ENCODE data around the gene TBC1D22A. TPM values are rescaled to one million over a fixed set of nuclear protein-coding genes. Genes with fewer than 3 reads are reported as not detected.

TBC1D22A gene
- total RNA-seq, 2 donors from 2014 or later = 29.5 to 34.8 TPM

DNA sequence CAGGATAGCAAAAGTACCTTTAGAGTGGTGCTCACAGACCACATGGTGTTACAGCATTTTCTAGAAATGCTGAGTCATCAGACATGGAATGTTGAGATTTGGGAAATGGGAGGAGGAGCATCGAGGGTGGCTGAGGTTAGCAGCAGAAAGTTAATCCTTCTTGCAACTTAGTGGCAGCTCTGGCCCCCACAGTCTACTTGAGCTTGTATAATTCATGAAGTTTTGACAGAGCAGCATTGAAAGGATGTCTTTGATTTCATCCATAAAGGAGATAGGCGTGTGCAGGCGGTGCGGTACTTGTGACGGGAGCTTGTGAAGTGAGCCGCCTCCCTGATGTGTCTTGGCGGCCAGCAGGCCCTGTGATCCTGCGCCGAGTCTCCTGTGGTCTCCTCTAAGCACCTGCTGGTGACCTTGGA is 330.5 kb downstream of the TBC1D22A start:
- peaks cover 6 to 9% of the 10 kb centered on the region in 2 donors for H3K36me3 Mint-ChIP-seq (ENCODE audit: insufficient read depth in 2 of 2)
- H3K4me3 Mint-ChIP-seq = no peak overlapping the region
- DNase-seq (no peak), ATAC-seq (replicated peaks in 1 of 2) (no peak)
- no peaks in the 10 kb centered on the region for H3K9me3 Mint-ChIP-seq
- H3K4me1 Mint-ChIP-seq (ENCODE audit: low read depth) = peaks cover 50% of the 10 kb centered on the region
- no peaks in the 10 kb centered on the region for H3K27me3 Mint-ChIP-seq (ENCODE audit: low read depth)
- H3K27ac Mint-ChIP-seq = no peak overlapping the region

DNA sequence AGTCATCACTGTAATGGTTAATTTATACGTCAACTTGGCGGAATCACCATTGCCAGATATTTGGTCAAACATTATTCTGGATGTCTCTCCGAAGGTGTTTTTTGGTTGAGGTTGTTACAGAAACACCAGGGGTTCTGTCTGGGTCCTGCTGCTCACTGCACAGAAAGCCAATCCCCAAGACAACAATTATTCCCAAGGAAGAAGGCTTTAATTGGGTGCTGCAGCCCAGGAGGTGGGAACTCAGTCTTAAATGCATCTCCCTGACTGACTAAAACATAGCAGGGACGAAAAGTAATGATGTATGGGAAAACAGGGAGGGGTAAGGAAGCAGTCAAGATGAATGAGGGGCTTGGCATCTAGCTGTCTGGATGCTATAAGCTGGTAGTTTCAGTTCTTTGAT is 331.3 kb downstream of the TBC1D22A start:
- no peak for ATAC-seq (replicated peaks in 1 of 2)
- no peak overlapping the region for H3K4me3 Mint-ChIP-seq

GRCh38 chr22:47094861-47095330 is 332.4 kb downstream of the TBC1D22A start:
- Mint-ChIP-seq H3K27ac (peak overlapping the region; percentile 66), H3K36me3 (ENCODE audit: insufficient read depth in 2 of 2) (peaks cover 6 to 9% of the 10 kb centered on the region in 2 donors), H3K4me1 (ENCODE audit: low read depth) (peaks cover 39% of the 10 kb centered on the region), H3K9me3 (no peaks in the 10 kb centered on the region), H3K27me3 (ENCODE audit: low read depth) (no peaks in the 10 kb centered on the region), H3K4me3 (peak overlapping the region in 1 of 2 donors; percentile 51)
- DNase-seq = peak; percentile 22 to 25
- peak; percentile 72 to 82 for ATAC-seq (replicated peaks in 1 of 2)

More for the DNA sequence above, 331.3 kb downstream of the TBC1D22A start:
- Mint-ChIP-seq H3K27ac (no peak overlapping the region), H3K4me1 (ENCODE audit: low read depth) (peaks cover 42% of the 10 kb centered on the region), H3K27me3 (ENCODE audit: low read depth) (no peaks in the 10 kb centered on the region), H3K36me3 (ENCODE audit: insufficient read depth in 2 of 2) (peaks cover 6 to 9% of the 10 kb centered on the region in 2 donors), H3K9me3 (no peaks in the 10 kb centered on the region)
- DNase-seq = no peak

DNA sequence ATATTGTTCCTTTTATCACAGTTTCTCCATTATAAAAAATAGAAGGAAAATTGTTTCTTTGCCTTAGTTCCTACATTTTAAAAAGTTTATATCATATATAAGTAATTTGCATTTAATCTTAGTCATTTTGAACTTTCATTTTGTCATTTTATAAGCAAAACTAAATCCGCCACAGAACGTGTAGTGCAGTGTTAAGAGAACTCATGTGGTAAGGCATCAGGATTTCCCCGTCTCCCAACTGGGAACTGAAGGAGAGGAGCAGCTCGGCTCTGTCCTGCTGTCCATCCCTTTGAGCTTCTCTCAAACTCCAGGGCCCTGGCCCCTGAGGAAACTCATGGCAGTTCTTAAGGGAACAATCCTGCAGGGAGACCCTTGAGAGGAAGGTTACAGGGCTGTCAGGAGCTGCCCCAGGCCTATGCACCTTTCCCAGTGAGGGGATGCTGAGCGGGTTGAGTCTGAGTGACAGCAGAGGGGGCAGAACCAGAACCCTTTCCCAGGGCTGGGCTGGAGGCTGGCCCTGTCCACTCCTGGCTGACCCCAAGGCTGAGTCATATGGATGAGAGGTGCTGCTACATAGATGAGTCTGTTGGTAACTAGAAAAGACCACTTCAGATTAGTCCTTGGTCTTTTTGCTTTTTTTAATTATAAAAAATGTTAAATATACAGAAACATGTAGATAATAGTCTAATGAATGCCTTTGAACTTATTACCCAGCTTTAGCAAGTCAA is 333.1 kb downstream of the TBC1D22A start:
- H3K4me1 Mint-ChIP-seq (ENCODE audit: low read depth) = peaks cover 35% of the 10 kb centered on the region
- H3K27ac Mint-ChIP-seq = no peak overlapping the region
- DNase-seq (peak; percentile 7 to 13), ATAC-seq (replicated peaks in 1 of 2) (peak; percentile 69 to 78)
- H3K9me3 Mint-ChIP-seq = no peaks in the 10 kb centered on the region
- peaks cover 6 to 9% of the 10 kb centered on the region in 2 donors for H3K36me3 Mint-ChIP-seq (ENCODE audit: insufficient read depth in 2 of 2)
- H3K4me3 Mint-ChIP-seq = no peak overlapping the region
- H3K27me3 Mint-ChIP-seq (ENCODE audit: low read depth) = no peaks in the 10 kb centered on the region

- Mint-ChIP-seq H3K9me3 (no peaks in the 10 kb centered on the region), H3K36me3 (ENCODE audit: insufficient read depth in 2 of 2) (peaks cover 0 to 1% of the 10 kb centered on the region in 2 donors), H3K27ac (peak overlapping the region; percentile 22), H3K4me1 (ENCODE audit: low read depth) (peaks cover 13% of the 10 kb centered on the region), H3K4me3 (no peak overlapping the region), H3K27me3 (ENCODE audit: low read depth) (no peaks in the 10 kb centered on the region)
- no peak for ATAC-seq (replicated peaks in 1 of 2)
- no peak for DNase-seq
These were observed 335.7 kb downstream of the TBC1D22A start for GRCh38 chr22:47098121-47098520.

GRCh38 chr22:47098554-47098953 is 336.1 kb downstream of the TBC1D22A start:
- DNase-seq (no peak), ATAC-seq (replicated peaks in 1 of 2) (no peak)
- no peaks in the 10 kb centered on the region for H3K9me3 Mint-ChIP-seq
- no peaks in the 10 kb centered on the region for H3K27me3 Mint-ChIP-seq (ENCODE audit: low read depth)
- H3K4me3 Mint-ChIP-seq = no peak overlapping the region
- H3K36me3 Mint-ChIP-seq (ENCODE audit: insufficient read depth in 2 of 2) = peaks cover 0 to 1% of the 10 kb centered on the region in 2 donors
- H3K27ac Mint-ChIP-seq = no peak overlapping the region
- H3K4me1 Mint-ChIP-seq (ENCODE audit: low read depth) = peaks cover 13% of the 10 kb centered on the region

- Mint-ChIP-seq H3K27ac (no peak overlapping the region), H3K4me1 (ENCODE audit: low read depth) (peaks cover 6% of the 10 kb centered on the region), H3K27me3 (ENCODE audit: low read depth) (no peaks in the 10 kb centered on the region), H3K4me3 (no peak overlapping the region), H3K9me3 (no peaks in the 10 kb centered on the region), H3K36me3 (ENCODE audit: insufficient read depth in 2 of 2) (no peaks in the 10 kb centered on the region)
- DNase-seq (no peak), ATAC-seq (replicated peaks in 1 of 2) (no peak)
These were observed 337.6 kb downstream of the TBC1D22A start for GRCh38 chr22:47100019-47100418.

DNA sequence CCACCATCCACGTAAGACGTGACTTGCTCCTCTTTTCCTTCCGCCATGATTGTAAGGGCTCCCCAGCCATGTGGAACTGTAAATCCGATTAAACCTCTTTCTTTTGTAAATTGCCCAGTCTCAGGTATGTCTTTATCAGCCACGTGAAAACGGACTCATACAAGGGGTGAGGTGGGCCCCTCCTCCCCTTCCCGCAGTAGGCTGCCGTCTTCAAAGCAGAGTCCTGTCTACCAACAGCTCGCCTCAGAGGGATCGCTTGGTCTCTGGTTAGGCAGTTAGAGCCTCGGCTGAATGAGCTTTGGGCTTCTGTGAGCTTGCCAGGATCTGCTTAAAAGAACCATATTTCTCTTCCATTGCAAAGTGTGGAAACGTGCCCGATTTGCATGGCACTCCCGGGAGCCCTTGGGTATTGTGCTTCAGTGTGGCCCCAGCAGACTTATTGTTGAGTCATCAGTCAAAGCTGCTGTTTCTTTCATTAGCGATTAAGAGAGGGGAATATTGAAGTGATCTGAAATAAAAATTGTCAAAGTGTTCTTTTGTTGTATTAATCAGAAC is 338.3 kb downstream of the TBC1D22A start:
- ATAC-seq (replicated peaks in 1 of 2) (no peak), DNase-seq (no peak)
- Mint-ChIP-seq H3K36me3 (ENCODE audit: insufficient read depth in 2 of 2) (no peaks in the 10 kb centered on the region), H3K4me3 (no peak overlapping the region), H3K27ac (no peak overlapping the region), H3K27me3 (ENCODE audit: low read depth) (no peaks in the 10 kb centered on the region), H3K9me3 (no peaks in the 10 kb centered on the region), H3K4me1 (ENCODE audit: low read depth) (peaks cover 4% of the 10 kb centered on the region)

DNA sequence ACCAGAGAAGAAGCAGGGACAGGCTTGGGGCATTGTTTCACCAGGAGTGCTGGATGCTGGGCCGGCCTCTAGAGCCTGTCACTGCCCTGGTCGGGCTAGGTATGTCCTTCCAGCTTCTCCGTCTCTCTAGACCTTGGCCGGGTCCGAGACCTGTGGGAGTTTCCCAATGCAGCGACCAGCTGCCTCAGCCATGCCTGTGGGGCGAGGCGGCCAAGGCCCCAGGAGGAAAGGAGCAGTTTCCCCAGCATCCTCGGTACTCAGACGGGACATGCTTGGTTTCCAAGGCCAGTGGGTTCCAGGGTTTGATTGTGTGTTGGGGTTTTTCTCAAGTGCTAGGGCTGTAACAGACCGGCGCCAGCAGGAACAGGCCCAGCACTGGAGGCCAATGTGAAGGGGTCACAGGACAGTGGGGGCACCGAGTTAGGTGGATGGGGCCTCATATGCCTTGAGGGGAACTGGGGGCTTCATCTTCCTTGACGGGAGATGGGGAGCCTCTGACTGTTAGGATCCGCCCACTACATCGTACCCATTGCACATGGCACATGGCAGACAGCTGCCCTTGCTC is 339.0 kb downstream of the TBC1D22A start:
- Mint-ChIP-seq H3K4me3 (no peak overlapping the region), H3K27ac (no peak overlapping the region), H3K9me3 (no peaks in the 10 kb centered on the region), H3K36me3 (ENCODE audit: insufficient read depth in 2 of 2) (no peaks in the 10 kb centered on the region), H3K4me1 (ENCODE audit: low read depth) (peaks cover 5% of the 10 kb centered on the region), H3K27me3 (ENCODE audit: low read depth) (no peaks in the 10 kb centered on the region)
- no peak for ATAC-seq (replicated peaks in 1 of 2)
- no peak for DNase-seq

DNA sequence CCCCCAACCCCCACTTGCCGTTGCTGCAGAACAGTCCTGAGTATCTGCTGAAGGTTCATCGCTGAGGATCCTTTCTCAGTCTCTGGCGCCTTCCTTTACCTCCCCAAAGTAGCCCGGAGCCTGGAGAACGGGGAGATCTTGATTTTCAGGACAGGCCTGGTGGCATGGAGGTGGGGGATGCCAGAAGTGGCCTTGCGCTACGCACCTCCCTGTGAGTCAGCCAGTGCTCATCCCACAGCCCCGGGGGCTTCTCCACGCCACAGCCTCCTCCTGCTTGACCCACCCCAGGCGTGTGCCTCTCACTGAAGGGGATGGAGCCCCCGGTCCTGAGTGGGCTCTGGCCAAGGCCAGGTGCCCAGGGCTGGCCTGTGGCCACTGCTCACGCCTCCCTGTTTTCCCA is 339.6 kb downstream of the TBC1D22A start:
- no peak overlapping the region for H3K4me3 Mint-ChIP-seq
- no peaks in the 10 kb centered on the region for H3K9me3 Mint-ChIP-seq
- H3K36me3 Mint-ChIP-seq (ENCODE audit: insufficient read depth in 2 of 2) = no peaks in the 10 kb centered on the region
- no peak for ATAC-seq (replicated peaks in 1 of 2)
- no peak overlapping the region for H3K27ac Mint-ChIP-seq
- H3K27me3 Mint-ChIP-seq (ENCODE audit: low read depth) = no peaks in the 10 kb centered on the region
- no peak for DNase-seq
- peaks cover 12% of the 10 kb centered on the region for H3K4me1 Mint-ChIP-seq (ENCODE audit: low read depth)

DNA sequence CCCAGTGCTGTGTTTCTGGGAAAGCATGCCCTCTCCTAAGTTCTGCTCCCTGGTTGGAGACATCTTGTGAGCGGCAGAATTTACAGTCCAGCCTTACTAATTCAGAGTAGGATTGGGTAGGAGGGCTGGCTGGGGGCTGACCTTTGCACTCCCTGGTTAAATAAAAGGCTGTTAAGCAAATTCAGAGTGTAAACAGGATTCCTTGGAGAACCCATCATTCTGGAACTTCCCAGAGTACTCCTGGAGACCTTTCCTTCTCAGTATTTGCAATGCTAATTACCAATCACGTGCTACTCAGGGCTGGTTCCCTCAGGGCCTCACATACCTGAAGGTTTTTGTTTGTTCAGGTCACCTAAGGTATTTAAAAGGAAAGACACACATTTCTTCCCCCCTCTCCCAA is 340.2 kb downstream of the TBC1D22A start:
- Mint-ChIP-seq H3K9me3 (no peaks in the 10 kb centered on the region), H3K36me3 (ENCODE audit: insufficient read depth in 2 of 2) (no peaks in the 10 kb centered on the region), H3K4me3 (no peak overlapping the region), H3K27ac (no peak overlapping the region), H3K27me3 (ENCODE audit: low read depth) (no peaks in the 10 kb centered on the region), H3K4me1 (ENCODE audit: low read depth) (peaks cover 18% of the 10 kb centered on the region)
- DNase-seq (no peak), ATAC-seq (replicated peaks in 1 of 2) (no peak)

GRCh38 chr22:47105085-47105484 is 342.6 kb downstream of the TBC1D22A start:
- no peaks in the 10 kb centered on the region for H3K27me3 Mint-ChIP-seq (ENCODE audit: low read depth)
- ATAC-seq (replicated peaks in 1 of 2) (peak in 1 of 2 donors; percentile 21), DNase-seq (no peak)
- H3K4me3 Mint-ChIP-seq = no peak overlapping the region
- peaks cover 18% of the 10 kb centered on the region for H3K4me1 Mint-ChIP-seq (ENCODE audit: low read depth)
- no peaks in the 10 kb centered on the region for H3K36me3 Mint-ChIP-seq (ENCODE audit: insufficient read depth in 2 of 2)
- H3K27ac Mint-ChIP-seq = peak overlapping the region; percentile 25
- no peaks in the 10 kb centered on the region for H3K9me3 Mint-ChIP-seq

- Mint-ChIP-seq H3K27ac (no peak overlapping the region), H3K4me3 (no peak overlapping the region), H3K27me3 (ENCODE audit: low read depth) (no peaks in the 10 kb centered on the region), H3K36me3 (ENCODE audit: insufficient read depth in 2 of 2) (no peaks in the 10 kb centered on the region), H3K4me1 (ENCODE audit: low read depth) (peaks cover 18% of the 10 kb centered on the region), H3K9me3 (no peaks in the 10 kb centered on the region)
- no peak for DNase-seq
- peak in 1 of 2 donors; percentile 51 for ATAC-seq (replicated peaks in 1 of 2)
These were observed 344.4 kb downstream of the TBC1D22A start for GRCh38 chr22:47106806-47107205.

Measured in activated T-cell treated with anti-CD3 and anti-CD28 coated beads, Interleukin-2, amount 50 U/mL, for 72 hours (primary cell).